Stomach (tissue), 4 donors: Measurements from ENCODE around the gene MBTD1.

ENCODE experiments used
- EP300 ChIP-seq: sonication (generic); formaldehyde crosslinking; IDR thresholded peaks from one replicate; pipeline ENCODE4 v1.6.1; 2017; ENCODE audit warnings: antibody characterized with exemption
- POLR2A ChIP-seq, 4 donors: fragments of 450-650 bp; IDR thresholded peaks; one replicate each; pipeline ENCODE4 v1.6.1; 2016; ENCODE audit warnings: antibody characterized with exemption in 4 of 4, control low read depth in 2 of 4, mild to moderate bottlenecking in 1 of 4, moderate library complexity in 1 of 4
- POLR2AphosphoS5 ChIP-seq, 3 donors: sonication (generic); formaldehyde crosslinking; IDR thresholded peaks; one replicate each; pipeline ENCODE4 v1.6.1; 2016; ENCODE audit warnings: antibody characterized with exemption in 3 of 3
- TF ChIP-seq, protein P1 (sequence below), 7 experiments: fragments of 450-650 bp in 4 of 7; fragments of 200-600 bp in 3 of 7; sonication (generic) in 3 of 7; IDR thresholded peaks; one replicate each; pipeline ENCODE4 v1.5.1; 2016 to 2019; ENCODE audit warnings: antibody characterized with exemption in 7 of 7, control low read depth in 2 of 7, mild to moderate bottlenecking in 1 of 7

DNA sequence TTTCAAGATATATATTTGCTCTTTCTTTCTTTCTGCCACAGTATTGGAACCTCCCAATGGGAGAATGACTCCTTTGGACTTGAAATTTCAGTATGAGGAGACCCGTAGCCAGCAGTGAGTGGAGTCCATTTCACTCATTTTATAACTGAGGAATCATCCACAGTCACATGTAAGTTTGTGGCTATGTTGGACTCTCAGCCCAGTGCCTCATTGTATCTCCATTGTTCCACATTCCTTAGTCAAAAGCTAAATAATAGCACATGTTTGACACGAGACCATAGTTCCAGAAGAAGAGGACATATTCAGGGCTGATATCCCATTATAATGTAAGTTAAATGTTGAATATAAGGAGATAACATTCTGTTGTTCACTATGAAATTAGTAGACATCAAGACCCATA is 126.5 kb downstream of the MBTD1 start:
- TF ChIP-seq EP300 (no peak), POLR2A (IDR thresholded peaks at IDR 0.05) (no peak), POLR2AphosphoS5 (IDR thresholded peaks at IDR 0.05) (no peak)
- TF ChIP-seq, protein P1, sequence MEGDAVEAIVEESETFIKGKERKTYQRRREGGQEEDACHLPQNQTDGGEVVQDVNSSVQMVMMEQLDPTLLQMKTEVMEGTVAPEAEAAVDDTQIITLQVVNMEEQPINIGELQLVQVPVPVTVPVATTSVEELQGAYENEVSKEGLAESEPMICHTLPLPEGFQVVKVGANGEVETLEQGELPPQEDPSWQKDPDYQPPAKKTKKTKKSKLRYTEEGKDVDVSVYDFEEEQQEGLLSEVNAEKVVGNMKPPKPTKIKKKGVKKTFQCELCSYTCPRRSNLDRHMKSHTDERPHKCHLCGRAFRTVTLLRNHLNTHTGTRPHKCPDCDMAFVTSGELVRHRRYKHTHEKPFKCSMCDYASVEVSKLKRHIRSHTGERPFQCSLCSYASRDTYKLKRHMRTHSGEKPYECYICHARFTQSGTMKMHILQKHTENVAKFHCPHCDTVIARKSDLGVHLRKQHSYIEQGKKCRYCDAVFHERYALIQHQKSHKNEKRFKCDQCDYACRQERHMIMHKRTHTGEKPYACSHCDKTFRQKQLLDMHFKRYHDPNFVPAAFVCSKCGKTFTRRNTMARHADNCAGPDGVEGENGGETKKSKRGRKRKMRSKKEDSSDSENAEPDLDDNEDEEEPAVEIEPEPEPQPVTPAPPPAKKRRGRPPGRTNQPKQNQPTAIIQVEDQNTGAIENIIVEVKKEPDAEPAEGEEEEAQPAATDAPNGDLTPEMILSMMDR (IDR thresholded peaks at IDR 0.05) = no peak
